Measurements from ENCODE around the gene PRODH2.
"Not testable (repeated sequence)": the region's sequence is repeated elsewhere in the genome, so short reads cannot be mapped to it uniquely, and the experiment has no call there.

The PRODH2 gene

DNA sequence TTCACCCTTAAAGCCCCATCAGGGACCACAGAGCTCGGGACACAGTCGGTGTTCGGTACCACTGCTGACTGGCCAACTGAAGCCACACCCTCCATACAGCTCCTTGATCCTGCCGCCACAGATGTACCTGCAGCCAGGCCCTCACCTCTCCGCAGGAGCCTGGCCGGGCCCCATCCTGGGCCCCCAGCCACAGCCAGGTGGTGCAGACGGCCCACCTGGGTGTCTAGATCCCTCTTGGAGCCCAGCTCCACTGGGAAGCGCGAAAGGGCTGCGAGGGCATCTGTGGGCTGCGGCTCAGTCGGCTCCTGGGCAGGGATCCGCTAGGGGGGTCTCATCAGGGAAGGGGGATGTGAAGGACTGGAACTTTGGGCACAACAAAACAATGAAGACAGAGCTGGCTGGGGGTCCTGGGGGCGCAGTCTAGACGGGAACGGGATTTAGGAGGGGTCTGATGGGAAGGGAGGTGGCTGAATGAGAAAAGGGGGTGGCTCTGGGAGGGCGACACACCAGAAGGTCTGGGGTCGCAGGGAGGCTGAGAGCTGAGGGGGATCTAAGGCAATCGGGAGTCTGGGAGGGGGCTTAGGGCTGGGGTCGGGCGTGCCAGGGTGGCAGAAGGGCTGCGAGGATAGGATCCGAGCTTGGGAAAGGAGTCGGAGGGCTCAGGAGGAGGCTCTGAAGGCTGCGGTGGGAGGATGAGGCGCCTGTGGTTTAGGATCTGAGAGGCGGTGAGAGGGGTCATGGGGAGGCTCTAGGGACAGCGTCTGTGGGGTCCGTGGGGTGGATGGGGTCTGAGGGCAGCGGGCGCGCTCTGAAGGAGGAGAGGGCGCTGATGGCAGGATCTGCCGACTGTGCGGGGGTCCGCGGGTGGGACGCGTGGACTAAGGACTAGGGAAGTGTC, 15.8 kb downstream of the PRODH2 start:
- no peak for DNase-seq

DNA sequence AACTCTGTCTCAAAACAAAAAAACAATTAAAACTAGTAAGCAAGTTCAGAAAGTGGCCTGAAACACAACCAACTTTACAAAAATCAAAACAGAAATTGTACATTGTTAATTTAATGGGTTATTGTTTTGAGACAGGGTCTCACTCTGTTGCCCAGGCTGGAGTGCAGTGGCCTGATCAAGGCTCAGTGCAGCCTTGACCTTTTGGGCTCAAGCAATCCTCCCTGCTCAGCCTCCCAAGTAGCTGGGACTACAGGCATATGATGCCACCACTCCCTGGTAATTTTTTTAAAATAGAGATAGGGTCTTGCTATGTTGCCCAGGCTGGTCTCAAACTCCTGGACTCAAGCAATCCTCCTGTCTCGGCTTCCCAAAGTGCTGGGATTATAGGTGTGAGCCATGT, 17.1 kb downstream of the PRODH2 start:
- DNase-seq, result not testable (repeated sequence)

DNA sequence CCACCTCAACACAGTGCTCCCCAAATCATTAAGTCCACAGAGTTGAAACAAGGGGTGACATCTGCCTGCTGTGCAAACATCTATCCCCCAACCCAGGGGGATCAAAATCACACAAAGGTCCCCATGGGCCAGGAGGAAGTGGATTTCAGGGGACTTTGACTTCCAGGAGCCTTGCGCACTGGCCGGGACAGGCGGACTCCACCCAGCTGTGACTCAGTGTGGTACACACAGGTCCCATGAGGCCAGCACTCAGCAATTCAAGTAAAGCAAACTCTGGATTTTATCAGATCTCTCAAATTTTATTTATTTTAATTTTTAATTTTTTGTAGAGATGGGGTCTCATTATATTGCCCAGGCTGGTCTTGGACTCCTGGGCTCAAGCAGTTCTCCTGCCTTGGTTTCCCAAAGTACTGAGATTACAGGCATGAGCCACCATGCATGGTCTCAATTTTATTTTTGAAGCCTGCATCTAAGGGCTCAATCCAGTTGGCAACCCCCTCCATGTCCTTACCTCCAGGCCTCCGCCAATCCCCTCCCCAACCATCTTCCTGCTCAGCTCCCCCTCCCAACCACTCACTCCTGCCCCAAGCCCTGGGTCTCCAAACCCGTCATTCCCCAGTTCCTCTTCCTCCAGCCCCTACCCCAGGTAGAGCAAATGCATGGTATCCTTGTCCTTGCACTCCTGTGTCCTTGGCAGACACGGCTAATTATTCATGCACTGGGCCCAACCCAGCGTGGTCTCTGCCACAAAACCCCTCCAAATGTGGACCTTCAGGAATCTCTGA, 19.1 kb downstream of the PRODH2 start:
- no peak for DNase-seq

- no peak for DNase-seq
These were observed 19.8 kb downstream of the PRODH2 start for GRCh38 chr19:35792888-35793287.

DNA sequence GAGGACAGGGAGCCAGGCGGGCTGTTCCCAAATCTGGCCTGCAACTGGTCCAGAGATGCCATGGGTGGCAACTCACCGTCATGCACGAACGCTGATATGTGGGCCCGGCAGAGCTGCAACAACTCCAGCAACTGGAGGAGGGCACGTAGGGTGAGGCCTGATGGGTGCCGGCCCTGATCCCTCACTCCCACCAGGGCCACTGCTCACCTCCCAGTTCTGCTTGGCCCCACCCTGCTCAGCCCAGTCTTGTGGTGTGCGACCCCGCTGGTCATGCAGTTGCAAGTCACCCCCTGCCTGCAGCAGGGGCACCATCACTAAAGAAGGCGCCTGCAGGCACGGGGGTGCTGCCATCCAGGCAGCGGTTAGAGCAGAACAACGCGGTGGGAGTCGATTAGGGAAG, 20.3 kb downstream of the PRODH2 start:
- no peak for DNase-seq

- no peak for DNase-seq
These were observed 20.8 kb downstream of the PRODH2 start for GRCh38 chr19:35791814-35792279.

- no peak for DNase-seq
These were observed 21.4 kb downstream of the PRODH2 start for GRCh38 chr19:35790981-35791813.

DNA sequence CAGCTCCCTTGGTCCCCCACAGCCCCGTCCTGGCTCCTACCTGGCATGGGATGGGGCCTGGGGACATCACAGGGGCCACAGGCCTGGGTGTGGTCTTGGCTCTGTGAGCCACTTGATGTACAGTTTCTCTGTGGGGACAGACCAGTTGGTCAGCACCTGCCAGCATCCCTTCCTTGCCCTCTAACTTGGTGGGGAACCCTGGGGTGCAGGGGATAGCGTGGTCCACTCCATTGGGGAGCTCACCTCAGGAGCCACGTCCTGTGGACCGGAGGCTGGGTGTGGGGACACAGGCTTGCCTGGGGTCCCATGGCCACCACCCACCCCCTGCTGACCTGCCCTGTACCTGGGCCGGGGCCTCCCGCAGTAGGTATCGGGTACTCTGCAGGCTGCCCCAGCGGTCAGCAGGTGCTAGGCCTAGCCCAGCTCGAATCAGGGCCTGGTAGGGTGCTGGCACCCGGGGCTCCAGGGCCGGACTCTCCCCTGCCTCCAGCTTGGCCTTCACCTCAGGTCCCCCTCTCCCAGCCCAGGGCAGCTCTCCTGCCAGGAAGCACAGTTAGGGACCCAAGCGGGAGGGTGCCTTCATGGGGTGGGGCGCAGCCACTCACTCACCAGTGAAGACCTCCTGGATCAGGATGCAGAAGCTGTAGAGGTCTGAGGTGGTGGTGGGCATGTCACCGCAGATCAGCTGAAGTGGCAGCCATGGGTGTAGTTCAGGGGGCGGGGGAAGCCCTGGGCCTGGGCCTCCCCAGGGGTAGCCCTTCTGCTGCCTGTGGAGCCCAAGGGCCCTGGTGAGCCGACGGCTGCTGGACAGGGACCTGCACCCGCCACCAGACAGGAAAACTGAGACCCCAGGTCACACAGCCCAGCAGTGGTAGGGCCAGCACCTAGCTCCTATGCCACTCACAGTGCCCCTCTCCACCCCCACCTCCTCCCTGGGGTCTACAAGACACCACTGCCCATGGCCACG, 22.4 kb downstream of the PRODH2 start:
- no peak for DNase-seq

DNA sequence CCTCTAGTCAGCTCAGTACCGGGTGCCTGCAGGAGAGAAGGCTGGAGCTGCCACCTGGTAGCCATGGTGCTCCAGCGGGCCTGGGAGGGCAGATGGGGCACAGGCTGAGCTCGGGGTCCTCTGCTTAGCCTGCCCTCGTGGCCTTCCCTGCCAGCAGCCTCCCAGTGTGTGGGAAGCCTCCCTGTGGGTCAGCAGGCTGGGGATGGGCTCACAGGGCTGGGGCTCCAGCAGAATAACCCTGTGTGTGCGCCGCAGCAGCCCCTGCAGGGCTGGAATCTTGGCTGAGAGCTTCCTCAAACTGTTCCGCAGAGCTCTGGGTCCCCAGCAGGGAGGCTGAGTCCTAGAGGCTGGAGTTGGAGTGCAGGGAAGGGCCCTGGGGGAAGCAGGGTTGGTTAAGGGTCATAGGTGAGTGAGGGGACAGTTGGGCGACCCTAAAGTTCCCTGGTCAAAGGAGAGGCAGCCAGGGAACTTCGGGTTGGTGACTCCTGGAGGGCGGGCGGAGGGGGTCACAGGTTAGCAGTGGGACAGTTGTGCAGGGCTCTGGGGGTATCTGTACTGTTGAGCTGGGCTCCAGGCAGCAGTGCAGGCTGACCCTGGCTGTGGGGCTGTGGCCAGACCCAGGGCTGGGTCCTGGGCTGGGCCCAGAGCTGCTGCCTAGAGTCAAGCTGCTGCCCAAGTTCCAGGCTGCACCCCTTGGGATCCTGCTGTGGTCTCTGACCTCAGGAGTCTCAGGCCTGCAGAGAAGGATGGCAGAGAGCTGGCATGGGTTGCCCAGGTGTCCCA, 23.3 kb downstream of the PRODH2 start:
- no peak for DNase-seq

DNA sequence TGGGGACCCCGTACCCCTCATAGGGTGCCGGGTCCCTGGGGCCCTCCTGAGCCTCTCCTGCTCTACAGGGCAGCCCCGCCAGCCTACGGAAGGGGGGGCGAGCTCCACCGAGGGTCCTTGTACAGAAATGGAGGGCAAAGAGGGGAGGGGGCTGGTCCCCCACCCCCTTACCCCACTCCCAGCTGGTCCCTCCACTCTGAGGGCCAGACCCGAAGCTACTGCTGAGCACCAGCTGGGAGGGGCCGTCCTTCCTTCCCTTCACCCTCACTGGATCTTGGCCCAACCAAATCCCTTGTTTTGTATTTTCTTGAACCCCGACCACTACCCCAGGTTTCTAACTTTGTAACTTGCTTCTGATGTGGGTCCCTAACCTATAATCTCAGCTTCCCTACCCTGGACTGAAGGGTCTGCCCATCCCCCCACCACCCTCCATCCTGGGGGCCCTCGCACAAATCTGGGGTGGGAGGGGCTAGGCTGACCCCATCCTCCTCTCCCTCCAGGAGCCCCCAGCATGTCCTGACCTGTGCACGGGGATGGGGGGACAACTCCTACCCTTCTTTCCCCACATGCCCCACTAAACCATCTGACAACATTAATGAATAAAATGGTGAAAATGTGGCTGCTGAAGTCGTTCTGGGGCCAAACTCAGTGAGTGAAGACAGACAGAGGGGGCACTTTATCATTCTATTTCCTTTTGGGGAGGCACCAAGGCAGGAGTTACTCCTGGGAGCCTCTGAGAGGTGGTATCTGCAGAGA, 24.3 kb downstream of the PRODH2 start:
- DNase-seq, result no peak

DNA sequence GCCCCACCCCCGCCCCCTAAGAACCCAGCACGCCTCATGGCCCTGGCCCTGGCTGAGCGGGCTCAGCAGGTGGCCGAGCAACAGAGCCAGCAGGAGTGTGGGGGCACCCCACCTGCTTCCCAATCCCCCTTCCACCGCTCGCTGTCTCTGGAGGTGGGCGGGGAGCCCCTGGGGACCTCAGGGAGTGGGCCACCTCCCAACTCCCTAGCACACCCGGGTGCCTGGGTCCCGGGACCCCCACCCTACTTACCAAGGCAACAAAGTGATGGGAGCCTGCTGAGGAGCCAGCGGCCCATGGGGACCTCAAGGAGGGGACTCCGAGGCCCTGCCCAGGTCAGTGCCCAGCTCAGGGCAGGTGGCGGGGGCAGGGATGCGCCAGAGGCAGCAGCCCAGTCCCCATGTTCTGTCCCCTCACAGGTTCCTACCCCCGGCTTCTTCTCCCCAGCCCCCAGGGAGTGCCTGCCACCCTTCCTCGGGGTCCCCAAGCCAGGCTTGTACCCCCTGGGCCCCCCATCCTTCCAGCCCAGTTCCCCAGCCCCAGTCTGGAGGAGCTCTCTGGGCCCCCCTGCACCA, 25.3 kb downstream of the PRODH2 start:
- DNase-seq, result no peak

GRCh38 chr19:35786299-35787160, 26.1 kb downstream of the PRODH2 start:
- no peak for DNase-seq

DNA sequence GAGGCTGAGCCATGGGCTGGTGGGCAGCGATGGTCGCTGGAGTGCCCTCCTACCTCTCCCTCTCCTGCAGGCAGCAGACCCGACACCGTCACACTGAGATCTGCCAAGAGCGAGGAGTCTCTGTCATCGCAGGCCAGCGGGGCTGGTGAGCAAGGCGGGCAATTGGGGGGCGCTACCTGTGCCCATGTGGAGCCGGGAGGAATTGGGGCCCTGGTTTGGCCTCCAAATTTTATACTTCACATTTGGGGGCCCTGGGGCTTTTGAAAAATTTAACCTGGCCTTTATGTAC, 27.4 kb downstream of the PRODH2 start:
- no peak for DNase-seq

- DNase-seq, result no peak
These were observed 27.9 kb downstream of the PRODH2 start for GRCh38 chr19:35784503-35785338.

DNA sequence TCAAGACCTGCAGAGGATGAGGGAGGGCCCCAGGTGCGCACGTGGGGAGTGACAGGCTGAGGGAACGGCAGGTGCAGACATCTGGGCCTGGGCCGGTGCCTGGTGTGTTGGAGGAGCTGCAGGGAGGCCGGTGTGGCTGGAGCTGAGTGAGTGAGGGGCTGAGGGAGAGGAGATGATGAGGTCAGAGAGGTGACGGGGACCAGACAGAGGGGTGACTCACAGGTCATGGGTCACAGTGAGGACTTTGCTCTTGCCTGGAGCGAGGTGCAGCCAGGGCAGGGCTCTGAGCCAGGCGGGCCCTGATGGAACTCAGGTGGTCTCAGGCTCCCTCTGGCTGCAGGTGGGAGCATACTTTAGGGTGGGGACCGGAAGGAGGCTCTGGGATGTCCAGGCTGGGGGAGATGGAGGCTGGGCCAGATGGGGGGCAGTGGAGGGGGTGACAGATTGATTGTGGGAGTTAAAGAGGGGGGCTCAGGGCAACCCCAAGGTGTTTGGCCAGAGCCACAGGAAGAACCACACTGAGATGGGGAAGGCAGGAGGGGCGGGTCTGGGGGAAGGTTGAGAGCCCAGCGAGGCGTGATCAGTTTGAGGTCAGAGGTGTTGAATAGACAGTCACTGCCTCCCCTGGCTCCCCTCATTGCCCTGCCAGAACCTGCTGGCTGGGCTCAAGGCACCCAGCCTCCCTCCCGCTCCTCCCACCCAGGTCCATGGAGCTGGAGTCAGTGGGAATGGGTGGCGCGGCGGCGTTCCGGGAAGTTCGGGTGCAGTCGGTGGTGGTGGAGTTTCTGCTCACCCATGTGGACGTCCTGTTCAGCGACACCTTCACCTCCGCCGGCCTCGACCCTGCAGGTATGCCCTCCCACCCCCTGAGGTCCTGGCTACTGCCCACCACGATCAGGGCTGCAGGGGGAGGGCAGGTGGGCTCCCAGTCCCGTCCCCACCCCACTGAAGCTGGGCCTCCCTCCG, 28.9 kb downstream of the PRODH2 start:
- DNase-seq, result no peak

GRCh38 chr19:35782589-35782988, 30.1 kb downstream of the PRODH2 start:
- no peak for DNase-seq

GRCh38 chr19:35781650-35782049, 31.0 kb downstream of the PRODH2 start:
- DNase-seq, result no peak
